ENCODE results near the gene BUD31. TPM values are rescaled to one million over a fixed set of nuclear protein-coding genes. Genes with fewer than 3 reads are reported as not detected.

BUD31 gene
- total and polyA plus RNA-seq, 2 of the 13 experiments (the other 11 are each of a cell fraction or from before 2014, with no cell fraction given) = 35.1 to 79.1 TPM

GRCh38 chr7:99375070-99375807 is 33.5 kb upstream of the BUD31 start (continued):
- peak; percentile 40; the same call in 1 of the 2 replicates for TF ChIP-seq WIZ (CRISPR knock-in tag; IDR thresholded peaks at IDR 0.05)
- no peak for TF ChIP-seq DMTF1 (CRISPR knock-in tag; IDR thresholded peaks at IDR 0.05)
- peak; percentile 34; the same call in 1 of the 2 replicates for TF ChIP-seq GABPA (IDR thresholded peaks at IDR 0.05; ENCODE audit: low read depth, low read length)
- 0 out of 2 replicates have a peak, but pooled peaks have one; percentile 16 for TF ChIP-seq GABPA (CRISPR knock-in tag; IDR thresholded peaks at IDR 0.05; ENCODE audit: low read depth)
- TF ChIP-seq RARA (CRISPR knock-in tag; IDR thresholded peaks at IDR 0.05) = peak; percentile 35; the same call in 1 of the 2 replicates
- no peak for TF ChIP-seq REST (IDR thresholded peaks at IDR 0.05; ENCODE audit: borderline replicate concordance in 1 of 2, low read depth in 1 of 2, low read length in 2 of 2)

Data from HepG2 (cell line).